GM19438 (cell line): Measurements from ENCODE around the gene KANSL3.

ENCODE experiments used
- ATAC-seq: cut with Tn5 transposase; IDR thresholded peaks from one replicate; pipeline ENCODE4 v1.9.1; 2021; ENCODE audit warnings: low read depth; ENCODE audit not compliant: unreplicated experiment

The KANSL3 gene

GRCh38 chr2:96547203-96547641 is 90.9 kb downstream of the KANSL3 start:
- no peak for ATAC-seq

- no peak for ATAC-seq
Observed at GRCh38 chr2:96546797-96547196, 91.3 kb downstream of the KANSL3 start.

GRCh38 chr2:96546321-96546720 is 91.8 kb downstream of the KANSL3 start:
- ATAC-seq: no peak
